ENCODE data around the gene IGSF23.

DNA sequence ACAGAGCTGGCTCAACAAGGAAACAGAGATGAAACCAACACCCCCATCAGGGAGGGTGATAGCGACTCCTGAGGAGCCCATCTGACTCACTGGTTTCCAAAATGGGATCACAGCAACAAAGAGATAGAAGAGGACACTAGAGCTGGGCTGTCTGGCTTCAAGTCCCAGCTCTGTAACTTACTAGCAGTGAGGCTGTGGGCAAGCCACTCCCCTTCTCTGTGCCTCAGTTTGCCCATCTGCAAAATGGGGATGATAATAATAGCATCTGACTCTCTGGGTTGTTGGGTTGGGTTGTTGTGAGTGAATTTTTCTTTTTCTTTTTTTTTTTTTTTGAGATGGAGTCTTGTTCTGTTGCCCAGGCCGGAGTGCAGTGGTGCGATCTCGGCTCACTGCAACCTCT is 14.3 kb downstream of the IGSF23 start:
- TF ChIP-seq TAF1 (conservative IDR thresholded peaks at IDR 0.05) (no peak), SP1 (IDR thresholded peaks at IDR 0.05) (no peak)
- TF ChIP-seq, protein P1, sequence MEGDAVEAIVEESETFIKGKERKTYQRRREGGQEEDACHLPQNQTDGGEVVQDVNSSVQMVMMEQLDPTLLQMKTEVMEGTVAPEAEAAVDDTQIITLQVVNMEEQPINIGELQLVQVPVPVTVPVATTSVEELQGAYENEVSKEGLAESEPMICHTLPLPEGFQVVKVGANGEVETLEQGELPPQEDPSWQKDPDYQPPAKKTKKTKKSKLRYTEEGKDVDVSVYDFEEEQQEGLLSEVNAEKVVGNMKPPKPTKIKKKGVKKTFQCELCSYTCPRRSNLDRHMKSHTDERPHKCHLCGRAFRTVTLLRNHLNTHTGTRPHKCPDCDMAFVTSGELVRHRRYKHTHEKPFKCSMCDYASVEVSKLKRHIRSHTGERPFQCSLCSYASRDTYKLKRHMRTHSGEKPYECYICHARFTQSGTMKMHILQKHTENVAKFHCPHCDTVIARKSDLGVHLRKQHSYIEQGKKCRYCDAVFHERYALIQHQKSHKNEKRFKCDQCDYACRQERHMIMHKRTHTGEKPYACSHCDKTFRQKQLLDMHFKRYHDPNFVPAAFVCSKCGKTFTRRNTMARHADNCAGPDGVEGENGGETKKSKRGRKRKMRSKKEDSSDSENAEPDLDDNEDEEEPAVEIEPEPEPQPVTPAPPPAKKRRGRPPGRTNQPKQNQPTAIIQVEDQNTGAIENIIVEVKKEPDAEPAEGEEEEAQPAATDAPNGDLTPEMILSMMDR (IDR thresholded peaks at IDR 0.05; ENCODE audit: low read depth, low read length, missing input control) = no peak
- TF ChIP-seq, protein P2, sequence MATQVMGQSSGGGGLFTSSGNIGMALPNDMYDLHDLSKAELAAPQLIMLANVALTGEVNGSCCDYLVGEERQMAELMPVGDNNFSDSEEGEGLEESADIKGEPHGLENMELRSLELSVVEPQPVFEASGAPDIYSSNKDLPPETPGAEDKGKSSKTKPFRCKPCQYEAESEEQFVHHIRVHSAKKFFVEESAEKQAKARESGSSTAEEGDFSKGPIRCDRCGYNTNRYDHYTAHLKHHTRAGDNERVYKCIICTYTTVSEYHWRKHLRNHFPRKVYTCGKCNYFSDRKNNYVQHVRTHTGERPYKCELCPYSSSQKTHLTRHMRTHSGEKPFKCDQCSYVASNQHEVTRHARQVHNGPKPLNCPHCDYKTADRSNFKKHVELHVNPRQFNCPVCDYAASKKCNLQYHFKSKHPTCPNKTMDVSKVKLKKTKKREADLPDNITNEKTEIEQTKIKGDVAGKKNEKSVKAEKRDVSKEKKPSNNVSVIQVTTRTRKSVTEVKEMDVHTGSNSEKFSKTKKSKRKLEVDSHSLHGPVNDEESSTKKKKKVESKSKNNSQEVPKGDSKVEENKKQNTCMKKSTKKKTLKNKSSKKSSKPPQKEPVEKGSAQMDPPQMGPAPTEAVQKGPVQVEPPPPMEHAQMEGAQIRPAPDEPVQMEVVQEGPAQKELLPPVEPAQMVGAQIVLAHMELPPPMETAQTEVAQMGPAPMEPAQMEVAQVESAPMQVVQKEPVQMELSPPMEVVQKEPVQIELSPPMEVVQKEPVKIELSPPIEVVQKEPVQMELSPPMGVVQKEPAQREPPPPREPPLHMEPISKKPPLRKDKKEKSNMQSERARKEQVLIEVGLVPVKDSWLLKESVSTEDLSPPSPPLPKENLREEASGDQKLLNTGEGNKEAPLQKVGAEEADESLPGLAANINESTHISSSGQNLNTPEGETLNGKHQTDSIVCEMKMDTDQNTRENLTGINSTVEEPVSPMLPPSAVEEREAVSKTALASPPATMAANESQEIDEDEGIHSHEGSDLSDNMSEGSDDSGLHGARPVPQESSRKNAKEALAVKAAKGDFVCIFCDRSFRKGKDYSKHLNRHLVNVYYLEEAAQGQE (IDR thresholded peaks at IDR 0.05) = no peak

All from liver (tissue), 3 donors.